GM23248 (cell line): ENCODE measurements around the gene LRRC18.

Experiments used
- EZH2 ChIP-seq: fragments of 200-600 bp; sonication (generic); IDR thresholded peaks from 2 replicates; pipeline ENCODE4 v1.6.1; 2018; ENCODE audit warnings: antibody characterized with exemption, mild to moderate bottlenecking; ENCODE audit not compliant: insufficient read depth, poor library complexity, severe bottlenecking
- EZH2phosphoT487 ChIP-seq: fragments of 200-600 bp; sonication (generic); IDR thresholded peaks from 2 replicates; pipeline ENCODE4 v1.6.1; 2018; ENCODE audit warnings: antibody characterized with exemption, moderate library complexity, mild to moderate bottlenecking, low read depth; ENCODE audit not compliant: insufficient read depth

- TF ChIP-seq EZH2phosphoT487 (no peak), EZH2 (no peak)
Measured at GRCh38 chr10:48973065-48973464, 33.4 kb upstream of the LRRC18 start.
